AG09319 (cell line): ENCODE data around the gene MYO3A.

Source experiments
- DNase-seq: peaks from one replicate; pipeline ENCODE4 v3.0.0-alpha.2; 2010; ENCODE audit warnings: low read depth; ENCODE audit errors: extremely low read depth
- CTCF ChIP-seq: IDR thresholded peaks from 2 replicates; pipeline ENCODE4 v1.5.1; 2011; ENCODE audit warnings: low read depth, mild to moderate bottlenecking, inconsistent platforms, low read length, moderate library complexity

The MYO3A gene

GRCh38 chr10:25933653-25934608 is at the start of gene MYO3A:
MYO3A (plus strand) TSS chr10:25934229; CDS start chr10:25952111, 17,882 bp downstream.
- no peak for DNase-seq
- no peak for TF ChIP-seq CTCF

GRCh38 chr10:25888627-25889026 is 45.4 kb upstream of the MYO3A start:
- no peak for DNase-seq
- no peak for TF ChIP-seq CTCF

GRCh38 chr10:25890995-25891394 is 43.0 kb upstream of the MYO3A start:
- TF ChIP-seq CTCF: no peak
- no peak for DNase-seq

GRCh38 chr10:25895856-25896255 is 38.2 kb upstream of the MYO3A start:
- no peak for DNase-seq
- TF ChIP-seq CTCF: no peak

GRCh38 chr10:25896421-25896820 is 37.6 kb upstream of the MYO3A start:
- no peak for DNase-seq
- no peak for TF ChIP-seq CTCF

GRCh38 chr10:25899304-25899703 is 34.7 kb upstream of the MYO3A start:
- no peak for DNase-seq
- TF ChIP-seq CTCF: no peak

GRCh38 chr10:25901199-25901598 is 32.8 kb upstream of the MYO3A start:
- DNase-seq: no peak
- TF ChIP-seq CTCF: no peak
